GM10266 (cell line): ENCODE results near the gene TOMM5.

Experiments used
- DNase-seq: peaks from one replicate; pipeline ENCODE4 v3.0.0; 2012; ENCODE audit errors: extremely low spot score
- TF ChIP-seq, protein P1 (sequence below): IDR thresholded peaks from 2 replicates; pipeline ENCODE4 v1.5.1; 2012; ENCODE audit warnings: mild to moderate bottlenecking, low read depth; ENCODE audit not compliant: control insufficient read depth, insufficient read depth; ENCODE audit errors: missing control alignments

Gene TOMM5

DNA sequence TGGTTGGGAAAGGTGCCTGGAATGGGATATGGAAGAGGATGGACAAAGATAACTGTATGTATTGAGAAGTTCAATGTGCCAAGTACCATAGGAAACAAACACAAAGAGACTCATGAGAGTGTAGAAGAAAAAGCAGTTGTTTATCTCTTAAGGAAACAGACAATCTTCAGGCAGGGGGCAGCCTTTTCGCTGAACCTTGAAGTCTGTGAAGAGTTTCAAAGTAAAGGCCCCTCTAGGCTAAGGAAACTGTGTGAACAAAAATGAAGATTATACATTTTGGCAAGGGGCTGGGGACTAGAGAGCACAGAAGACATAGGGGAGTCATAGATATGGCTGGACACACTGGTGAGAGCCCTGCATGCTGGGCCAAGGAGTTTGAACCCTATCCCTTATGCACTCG lies 30.9 kb upstream of the TOMM5 start:
- TF ChIP-seq, protein P1, sequence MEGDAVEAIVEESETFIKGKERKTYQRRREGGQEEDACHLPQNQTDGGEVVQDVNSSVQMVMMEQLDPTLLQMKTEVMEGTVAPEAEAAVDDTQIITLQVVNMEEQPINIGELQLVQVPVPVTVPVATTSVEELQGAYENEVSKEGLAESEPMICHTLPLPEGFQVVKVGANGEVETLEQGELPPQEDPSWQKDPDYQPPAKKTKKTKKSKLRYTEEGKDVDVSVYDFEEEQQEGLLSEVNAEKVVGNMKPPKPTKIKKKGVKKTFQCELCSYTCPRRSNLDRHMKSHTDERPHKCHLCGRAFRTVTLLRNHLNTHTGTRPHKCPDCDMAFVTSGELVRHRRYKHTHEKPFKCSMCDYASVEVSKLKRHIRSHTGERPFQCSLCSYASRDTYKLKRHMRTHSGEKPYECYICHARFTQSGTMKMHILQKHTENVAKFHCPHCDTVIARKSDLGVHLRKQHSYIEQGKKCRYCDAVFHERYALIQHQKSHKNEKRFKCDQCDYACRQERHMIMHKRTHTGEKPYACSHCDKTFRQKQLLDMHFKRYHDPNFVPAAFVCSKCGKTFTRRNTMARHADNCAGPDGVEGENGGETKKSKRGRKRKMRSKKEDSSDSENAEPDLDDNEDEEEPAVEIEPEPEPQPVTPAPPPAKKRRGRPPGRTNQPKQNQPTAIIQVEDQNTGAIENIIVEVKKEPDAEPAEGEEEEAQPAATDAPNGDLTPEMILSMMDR = no peak

GRCh38 chr9:37622462-37622861 lies 30.1 kb upstream of the TOMM5 start:
- TF ChIP-seq, protein P1 = no peak
- no peak for DNase-seq

More for the DNA sequence above, 30.9 kb upstream of the TOMM5 start:
- DNase-seq = no peak

- TF ChIP-seq, protein P1 = no peak
- DNase-seq = no peak
These were observed 29.1 kb upstream of the TOMM5 start for GRCh38 chr9:37621273-37622121.

DNA sequence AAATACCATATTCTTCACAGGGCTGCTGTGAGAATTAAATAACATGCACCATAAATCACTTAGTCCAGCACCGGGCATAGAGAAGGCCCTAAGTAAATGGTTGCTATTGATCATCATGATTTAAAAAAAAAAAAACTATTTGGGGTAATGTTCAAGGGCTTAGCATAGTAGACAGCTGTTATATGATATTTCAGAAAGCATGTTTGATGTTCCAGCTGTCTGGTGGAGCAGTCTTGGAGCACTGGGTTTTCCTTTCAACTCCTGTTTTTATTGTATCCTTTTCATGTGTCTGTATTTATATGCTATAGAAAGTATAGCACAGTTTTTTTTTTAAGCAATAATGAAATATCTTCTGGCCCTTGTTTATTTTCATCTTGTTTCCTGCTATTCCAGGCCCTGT lies 28.0 kb upstream of the TOMM5 start:
- TF ChIP-seq, protein P1 = no peak
- DNase-seq = no peak

DNA sequence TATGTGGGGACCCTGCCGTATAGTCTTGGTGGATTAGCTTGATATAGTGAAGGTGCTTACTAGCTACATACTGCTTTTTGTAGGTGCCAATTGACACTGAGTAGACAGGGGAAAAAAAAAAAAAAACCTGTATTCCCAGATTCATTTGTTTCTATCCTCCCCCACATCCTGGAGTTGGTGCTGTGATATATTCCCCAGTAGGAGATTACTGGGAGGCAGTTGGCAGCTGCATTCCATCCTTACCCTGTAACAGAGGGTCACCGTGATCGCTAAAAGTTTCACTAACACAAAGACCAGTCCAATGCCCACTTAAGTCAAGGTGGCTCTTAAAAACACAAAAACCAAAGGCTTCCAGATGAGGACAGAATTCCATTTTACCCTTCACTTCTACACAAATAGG lies 27.4 kb upstream of the TOMM5 start:
- DNase-seq = no peak
- TF ChIP-seq, protein P1 = no peak

- no peak for DNase-seq
- TF ChIP-seq, protein P1 = no peak
These were observed 26.4 kb upstream of the TOMM5 start for GRCh38 chr9:37618817-37619216.

- TF ChIP-seq, protein P1 = no peak
- no peak for DNase-seq
These were observed 25.4 kb upstream of the TOMM5 start for GRCh38 chr9:37617832-37618231.
